Measurements from ENCODE around the gene KAT8. TPM values are rescaled to one million over a fixed set of nuclear protein-coding genes. Genes with fewer than 3 reads are reported as not detected.
A peak's percentile ranks its signal among the peaks of the same experiment; 100 is the strongest.

KAT8 gene
- total and polyA plus RNA-seq, 9 of the 15 experiments (the other 6 are each of a cell fraction or from before 2014, with no cell fraction given), result 10.0 to 98.5 (median 76.4) TPM

- TF ChIP-seq CREB1 (IDR thresholded peaks at IDR 0.05) (no peak), CREB1 (CRISPR knock-in tag; IDR thresholded peaks at IDR 0.05) (no peak), HDAC8 (tag; IDR thresholded peaks at IDR 0.05) (no peak), SIN3B (IDR thresholded peaks at IDR 0.05; ENCODE audit: low read depth) (no peak), GATAD2B (IDR thresholded peaks at IDR 0.05; ENCODE audit: borderline replicate concordance) (no peak), NUFIP1 (IDR thresholded peaks at IDR 0.05; ENCODE audit: partially characterized antibody) (no peak), ZBTB8A (IDR thresholded peaks at IDR 0.05; ENCODE audit: partially characterized antibody) (no peak), ZNF274 (IDR thresholded peaks at IDR 0.05; ENCODE audit: borderline replicate concordance, low read depth, low read length) (no peak), STAG1 (CRISPR knock-in tag; IDR thresholded peaks at IDR 0.05; ENCODE audit: borderline replicate concordance) (no peak), MAFK (IDR thresholded peaks at IDR 0.05; ENCODE audit: low read length) (0 out of 2 replicates have a peak, but pooled peaks have one; percentile 7), CGGBP1 (CRISPR knock-in tag; IDR thresholded peaks at IDR 0.05) (no peak), TSC22D4 (tag; IDR thresholded peaks at IDR 0.05) (no peak), KLF13 (tag; IDR thresholded peaks at IDR 0.05; ENCODE audit: borderline replicate concordance, low read depth) (no peak)
- TF ChIP-seq, protein P1, sequence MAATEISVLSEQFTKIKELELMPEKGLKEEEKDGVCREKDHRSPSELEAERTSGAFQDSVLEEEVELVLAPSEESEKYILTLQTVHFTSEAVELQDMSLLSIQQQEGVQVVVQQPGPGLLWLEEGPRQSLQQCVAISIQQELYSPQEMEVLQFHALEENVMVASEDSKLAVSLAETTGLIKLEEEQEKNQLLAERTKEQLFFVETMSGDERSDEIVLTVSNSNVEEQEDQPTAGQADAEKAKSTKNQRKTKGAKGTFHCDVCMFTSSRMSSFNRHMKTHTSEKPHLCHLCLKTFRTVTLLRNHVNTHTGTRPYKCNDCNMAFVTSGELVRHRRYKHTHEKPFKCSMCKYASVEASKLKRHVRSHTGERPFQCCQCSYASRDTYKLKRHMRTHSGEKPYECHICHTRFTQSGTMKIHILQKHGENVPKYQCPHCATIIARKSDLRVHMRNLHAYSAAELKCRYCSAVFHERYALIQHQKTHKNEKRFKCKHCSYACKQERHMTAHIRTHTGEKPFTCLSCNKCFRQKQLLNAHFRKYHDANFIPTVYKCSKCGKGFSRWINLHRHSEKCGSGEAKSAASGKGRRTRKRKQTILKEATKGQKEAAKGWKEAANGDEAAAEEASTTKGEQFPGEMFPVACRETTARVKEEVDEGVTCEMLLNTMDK (IDR thresholded peaks at IDR 0.05; ENCODE audit: borderline replicate concordance, insufficient read depth, low read depth, low read length, poor library complexity, severe bottlenecking), result no peak
- TF ChIP-seq, protein P2, sequence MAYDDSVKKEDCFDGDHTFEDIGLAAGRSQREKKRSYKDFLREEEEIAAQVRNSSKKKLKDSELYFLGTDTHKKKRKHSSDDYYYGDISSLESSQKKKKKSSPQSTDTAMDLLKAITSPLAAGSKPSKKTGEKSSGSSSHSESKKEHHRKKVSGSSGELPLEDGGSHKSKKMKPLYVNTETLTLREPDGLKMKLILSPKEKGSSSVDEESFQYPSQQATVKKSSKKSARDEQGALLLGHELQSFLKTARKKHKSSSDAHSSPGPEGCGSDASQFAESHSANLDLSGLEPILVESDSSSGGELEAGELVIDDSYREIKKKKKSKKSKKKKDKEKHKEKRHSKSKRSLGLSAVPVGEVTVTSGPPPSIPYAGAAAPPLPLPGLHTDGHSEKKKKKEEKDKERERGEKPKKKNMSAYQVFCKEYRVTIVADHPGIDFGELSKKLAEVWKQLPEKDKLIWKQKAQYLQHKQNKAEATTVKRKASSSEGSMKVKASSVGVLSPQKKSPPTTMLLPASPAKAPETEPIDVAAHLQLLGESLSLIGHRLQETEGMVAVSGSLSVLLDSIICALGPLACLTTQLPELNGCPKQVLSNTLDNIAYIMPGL (CRISPR knock-in tag; IDR thresholded peaks at IDR 0.05), result no peak
- TF ChIP-seq, protein P3, sequence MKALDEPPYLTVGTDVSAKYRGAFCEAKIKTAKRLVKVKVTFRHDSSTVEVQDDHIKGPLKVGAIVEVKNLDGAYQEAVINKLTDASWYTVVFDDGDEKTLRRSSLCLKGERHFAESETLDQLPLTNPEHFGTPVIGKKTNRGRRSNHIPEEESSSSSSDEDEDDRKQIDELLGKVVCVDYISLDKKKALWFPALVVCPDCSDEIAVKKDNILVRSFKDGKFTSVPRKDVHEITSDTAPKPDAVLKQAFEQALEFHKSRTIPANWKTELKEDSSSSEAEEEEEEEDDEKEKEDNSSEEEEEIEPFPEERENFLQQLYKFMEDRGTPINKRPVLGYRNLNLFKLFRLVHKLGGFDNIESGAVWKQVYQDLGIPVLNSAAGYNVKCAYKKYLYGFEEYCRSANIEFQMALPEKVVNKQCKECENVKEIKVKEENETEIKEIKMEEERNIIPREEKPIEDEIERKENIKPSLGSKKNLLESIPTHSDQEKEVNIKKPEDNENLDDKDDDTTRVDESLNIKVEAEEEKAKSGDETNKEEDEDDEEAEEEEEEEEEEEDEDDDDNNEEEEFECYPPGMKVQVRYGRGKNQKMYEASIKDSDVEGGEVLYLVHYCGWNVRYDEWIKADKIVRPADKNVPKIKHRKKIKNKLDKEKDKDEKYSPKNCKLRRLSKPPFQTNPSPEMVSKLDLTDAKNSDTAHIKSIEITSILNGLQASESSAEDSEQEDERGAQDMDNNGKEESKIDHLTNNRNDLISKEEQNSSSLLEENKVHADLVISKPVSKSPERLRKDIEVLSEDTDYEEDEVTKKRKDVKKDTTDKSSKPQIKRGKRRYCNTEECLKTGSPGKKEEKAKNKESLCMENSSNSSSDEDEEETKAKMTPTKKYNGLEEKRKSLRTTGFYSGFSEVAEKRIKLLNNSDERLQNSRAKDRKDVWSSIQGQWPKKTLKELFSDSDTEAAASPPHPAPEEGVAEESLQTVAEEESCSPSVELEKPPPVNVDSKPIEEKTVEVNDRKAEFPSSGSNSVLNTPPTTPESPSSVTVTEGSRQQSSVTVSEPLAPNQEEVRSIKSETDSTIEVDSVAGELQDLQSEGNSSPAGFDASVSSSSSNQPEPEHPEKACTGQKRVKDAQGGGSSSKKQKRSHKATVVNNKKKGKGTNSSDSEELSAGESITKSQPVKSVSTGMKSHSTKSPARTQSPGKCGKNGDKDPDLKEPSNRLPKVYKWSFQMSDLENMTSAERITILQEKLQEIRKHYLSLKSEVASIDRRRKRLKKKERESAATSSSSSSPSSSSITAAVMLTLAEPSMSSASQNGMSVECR (CRISPR knock-in tag; IDR thresholded peaks at IDR 0.05), result no peak
- TF ChIP-seq, protein P4, sequence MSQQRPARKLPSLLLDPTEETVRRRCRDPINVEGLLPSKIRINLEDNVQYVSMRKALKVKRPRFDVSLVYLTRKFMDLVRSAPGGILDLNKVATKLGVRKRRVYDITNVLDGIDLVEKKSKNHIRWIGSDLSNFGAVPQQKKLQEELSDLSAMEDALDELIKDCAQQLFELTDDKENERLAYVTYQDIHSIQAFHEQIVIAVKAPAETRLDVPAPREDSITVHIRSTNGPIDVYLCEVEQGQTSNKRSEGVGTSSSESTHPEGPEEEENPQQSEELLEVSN (IDR thresholded peaks at IDR 0.05; ENCODE audit: borderline replicate concordance in 1 of 2, extremely low read depth in 1 of 2, insufficient read depth in 1 of 2, insufficient read length in 1 of 2, low read depth in 1 of 2, low read length in 1 of 2, poor library complexity in 1 of 2, severe bottlenecking in 1 of 2), result no peak
Observed at GRCh38 chr16:31099860-31100638, 17.4 kb upstream of the KAT8 start (continued).
